Vagina (tissue), 2 donors: ENCODE measurements around the gene SMAGP. TPM values are rescaled to one million over a fixed set of nuclear protein-coding genes. Genes with fewer than 3 reads are reported as not detected.

Experiments
- DNase-seq, 2 donors: peaks; one replicate each; pipeline ENCODE4 v3.0.0-alpha.2; 2017; ENCODE audit errors: extremely low spot score in 2 of 2
- H3K27ac ChIP-seq: fragments of 200-600 bp; sonication (generic); one replicate; pipeline ENCODE4 v1.5.1; 2019
- H3K27me3 ChIP-seq: fragments of 200-600 bp; sonication (generic); one replicate; pipeline ENCODE4 v1.5.1; 2019
- H3K36me3 ChIP-seq, 2 donors: fragments of 200-600 bp; sonication (generic); one replicate each; pipeline ENCODE4 v1.5.1; 2017 to 2019
- H3K4me1 ChIP-seq: fragments of 200-600 bp; sonication (generic); one replicate; pipeline ENCODE4 v1.5.1; 2019
- H3K4me3 ChIP-seq, 2 donors: fragments of 200-600 bp; sonication (generic); 1 replicate in 1 of 2; 2 replicates in 1 of 2; pipeline ENCODE4 v1.5.1; 2016 to 2019
- H3K9me3 ChIP-seq: fragments of 200-600 bp; sonication (generic); one replicate; pipeline ENCODE4 v1.5.1; 2019
- CTCF ChIP-seq, 3 experiments: fragments of 450-650 bp in 2 of 3; fragments of 200-600 bp in 1 of 3; sonication (generic) in 1 of 3; IDR thresholded peaks; one replicate each; pipeline ENCODE4 v1.5.1; 2017 to 2019; ENCODE audit warnings: antibody characterized with exemption in 3 of 3, mild to moderate bottlenecking in 2 of 3, moderate library complexity in 2 of 3
- POLR2A ChIP-seq, 2 donors: fragments of 450-650 bp; IDR thresholded peaks; one replicate each; pipeline ENCODE4 v1.6.1; 2017; ENCODE audit warnings: antibody characterized with exemption in 2 of 2, mild to moderate bottlenecking in 2 of 2, moderate library complexity in 2 of 2
- POLR2AphosphoS5 ChIP-seq, 2 donors: sonication (generic); formaldehyde crosslinking; IDR thresholded peaks; one replicate each; pipeline ENCODE4 v1.9.0; 2017; ENCODE audit warnings: antibody characterized with exemption in 2 of 2, mild to moderate bottlenecking in 2 of 2, low read depth in 1 of 2; ENCODE audit not compliant: insufficient read depth in 1 of 2
- intact Hi-C: fragments of 100-400 bp; cut with DNase I; formaldehyde crosslinking; loops from one replicate; pipeline ENCODE4 v1.15.1; 2023
- total RNA-seq: library from RNA; depleted of rRNA; stranded (reverse); fragments of >200 nt; gene quantifications from one replicate; pipeline ENCODE4 v1.2.3, GENCODE V29; 2016

The SMAGP gene
- total RNA-seq, 1 donor from 2014 or later: 30.0 TPM

DNA sequence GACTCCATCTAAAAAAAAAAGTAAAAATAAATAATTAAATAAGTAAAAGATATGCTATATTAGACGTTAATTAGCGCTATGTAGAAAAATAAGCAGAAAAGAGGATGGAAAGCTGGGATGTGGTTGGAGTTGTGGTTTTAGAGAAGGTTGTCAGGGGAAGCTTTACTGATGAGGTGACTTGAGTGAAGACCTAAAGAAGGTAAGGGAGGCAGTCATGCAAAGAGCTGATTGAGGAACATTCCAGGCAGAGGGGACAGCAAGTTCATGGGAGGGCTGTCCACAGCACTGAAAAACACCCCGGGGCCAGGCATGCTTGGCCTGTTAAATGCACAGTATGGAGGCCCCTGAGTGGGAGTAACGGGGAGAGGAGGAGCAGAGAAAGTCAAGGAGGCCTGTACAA lies 15.7 kb downstream of the SMAGP start:
- no peaks in the 10 kb centered on the region for H3K27me3 ChIP-seq
- no peak overlapping the region for H3K27ac ChIP-seq
- no peaks in the 10 kb centered on the region for H3K9me3 ChIP-seq
- no peak for DNase-seq
- intact Hi-C loops: no loop called here
- no peaks in the 10 kb centered on the region for H3K4me1 ChIP-seq
- H3K4me3 ChIP-seq: no peak overlapping the region
- no peak for TF ChIP-seq POLR2A (IDR thresholded peaks at IDR 0.05)
- TF ChIP-seq CTCF (IDR thresholded peaks at IDR 0.05): no peak
- no peak for TF ChIP-seq POLR2AphosphoS5 (IDR thresholded peaks at IDR 0.05; ENCODE audit: insufficient read depth in 1 of 2, low read depth in 1 of 2)
- no peaks in the 10 kb centered on the region for H3K36me3 ChIP-seq

DNA sequence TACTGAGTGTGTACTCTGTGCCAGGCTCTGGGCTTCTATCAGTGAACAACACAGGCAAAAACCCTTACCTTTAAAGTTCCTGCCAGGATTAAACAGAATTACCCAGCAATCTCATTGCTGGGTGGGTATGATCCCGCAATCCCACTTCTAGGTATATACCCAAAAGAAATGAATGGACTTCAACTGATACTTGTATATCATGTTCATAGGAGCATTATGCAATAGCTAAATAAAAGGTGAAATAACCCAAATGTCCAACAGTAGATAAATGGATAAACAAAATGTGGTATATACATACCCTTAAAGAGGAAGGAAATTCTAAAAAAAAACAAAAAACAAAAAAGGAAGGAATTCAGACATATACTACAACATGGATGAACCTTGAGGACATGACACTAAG lies 16.9 kb downstream of the SMAGP start:
- Histone ChIP-seq H3K27ac (no peak overlapping the region), H3K36me3 (no peaks in the 10 kb centered on the region)

GRCh38 chr12:51247523-51248206 lies 22.6 kb downstream of the SMAGP start:
- H3K9me3 ChIP-seq: no peaks in the 10 kb centered on the region
- DNase-seq: no peak
- H3K4me3 ChIP-seq: no peak overlapping the region
- no peak overlapping the region for H3K27ac ChIP-seq
- no peaks in the 10 kb centered on the region for H3K27me3 ChIP-seq
- H3K36me3 ChIP-seq: peaks cover 0 to 17% of the 10 kb centered on the region in 2 donors
- H3K4me1 ChIP-seq: peaks cover 20% of the 10 kb centered on the region
- no peak for TF ChIP-seq POLR2AphosphoS5 (IDR thresholded peaks at IDR 0.05; ENCODE audit: insufficient read depth in 1 of 2, low read depth in 1 of 2)
- no peak for TF ChIP-seq CTCF (IDR thresholded peaks at IDR 0.05)
- TF ChIP-seq POLR2A (IDR thresholded peaks at IDR 0.05): no peak
- intact Hi-C loops: no loop called here

More for the DNA sequence above, 16.9 kb downstream of the SMAGP start:
- Histone ChIP-seq H3K9me3 (no peaks in the 10 kb centered on the region), H3K27me3 (no peaks in the 10 kb centered on the region), H3K4me3 (no peak overlapping the region), H3K4me1 (no peaks in the 10 kb centered on the region)
- TF ChIP-seq POLR2AphosphoS5 (IDR thresholded peaks at IDR 0.05; ENCODE audit: insufficient read depth in 1 of 2, low read depth in 1 of 2) (no peak), POLR2A (IDR thresholded peaks at IDR 0.05) (no peak), CTCF (IDR thresholded peaks at IDR 0.05) (no peak)
- intact Hi-C loops: no loop called here
- no peak for DNase-seq

GRCh38 chr12:51246254-51246853 lies 23.9 kb downstream of the SMAGP start:
- no peak for DNase-seq
- Histone ChIP-seq H3K9me3 (no peaks in the 10 kb centered on the region), H3K4me3 (no peak overlapping the region), H3K27ac (no peak overlapping the region), H3K36me3 (peaks cover 0 to 30% of the 10 kb centered on the region in 2 donors), H3K27me3 (no peaks in the 10 kb centered on the region), H3K4me1 (peaks cover 24% of the 10 kb centered on the region)
- intact Hi-C loops: no loop called here
- TF ChIP-seq POLR2A (IDR thresholded peaks at IDR 0.05) (no peak), POLR2AphosphoS5 (IDR thresholded peaks at IDR 0.05; ENCODE audit: insufficient read depth in 1 of 2, low read depth in 1 of 2) (no peak), CTCF (IDR thresholded peaks at IDR 0.05) (no peak)
